Measurements from ENCODE around the gene SLC6A2.
"Not testable (repeated sequence)": the region's sequence is repeated elsewhere in the genome, so short reads cannot be mapped to it uniquely, and the experiment has no call there.

The SLC6A2 gene

GRCh38 chr16:55655897-55656681, at the start of gene SLC6A2:
Gene SLC6A2 (plus strand): TSS chr16:55655988. CDS start chr16:55656695, 707 bp downstream.
- DNase-seq: no peak

DNA sequence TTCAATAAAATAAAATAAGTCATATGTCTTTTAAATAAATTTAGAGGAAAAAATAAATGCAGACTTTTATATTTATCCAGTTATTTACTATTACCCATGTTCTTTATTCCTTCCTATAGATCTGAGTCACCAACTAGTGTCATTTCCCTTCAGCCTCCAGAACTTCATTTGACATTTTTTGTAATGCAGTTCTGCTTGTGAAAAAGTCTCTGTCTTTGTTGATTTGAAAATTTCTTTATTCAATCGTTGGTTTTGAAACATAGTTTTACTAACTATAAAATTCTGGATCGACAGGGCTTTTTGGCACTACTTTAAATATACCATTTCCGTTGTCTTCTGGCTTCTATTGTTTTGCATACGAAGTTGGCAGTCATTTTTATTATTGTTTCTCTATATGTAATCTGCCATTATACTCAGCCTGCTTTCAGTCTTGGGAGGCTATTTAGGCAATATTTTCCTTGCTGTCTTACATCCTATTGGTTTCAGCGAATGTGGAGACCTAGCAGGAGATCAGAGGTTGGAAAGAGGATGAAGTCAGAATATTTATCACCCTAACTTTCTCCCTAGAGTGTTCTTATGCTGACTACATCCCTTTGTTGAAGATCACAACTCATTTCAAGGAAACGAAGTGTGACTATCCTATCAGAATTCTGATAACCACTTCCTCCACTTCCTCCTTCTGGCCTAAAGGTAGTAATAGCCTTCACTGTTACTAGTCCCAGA, 42.0 kb upstream of the SLC6A2 start:
- DNase-seq: no peak

DNA sequence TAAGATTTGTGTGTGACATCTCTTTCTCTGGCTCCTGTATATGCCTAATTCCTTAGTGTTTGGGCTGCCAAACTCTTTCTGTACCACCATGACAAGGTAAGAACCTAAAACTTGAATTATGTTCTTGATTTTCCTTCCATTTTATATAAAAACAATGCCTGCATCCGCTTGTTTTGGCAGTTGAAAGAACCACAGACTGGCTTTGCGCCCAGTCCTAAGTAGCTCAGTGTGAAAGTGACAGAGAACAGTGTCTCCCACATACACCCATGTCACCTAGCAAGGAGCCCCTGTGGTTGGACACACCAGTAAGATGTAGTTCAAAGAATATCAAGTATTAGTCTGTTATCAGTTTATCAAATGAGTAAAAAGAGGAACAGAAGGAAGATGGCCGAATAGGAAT, 40.7 kb upstream of the SLC6A2 start:
- DNase-seq: no peak

- DNase-seq: not testable (repeated sequence)
Measured at GRCh38 chr16:55615670-55616069, 40.1 kb upstream of the SLC6A2 start.

- DNase-seq: no peak
Measured at GRCh38 chr16:55621771-55622170, 34.0 kb upstream of the SLC6A2 start.

DNA sequence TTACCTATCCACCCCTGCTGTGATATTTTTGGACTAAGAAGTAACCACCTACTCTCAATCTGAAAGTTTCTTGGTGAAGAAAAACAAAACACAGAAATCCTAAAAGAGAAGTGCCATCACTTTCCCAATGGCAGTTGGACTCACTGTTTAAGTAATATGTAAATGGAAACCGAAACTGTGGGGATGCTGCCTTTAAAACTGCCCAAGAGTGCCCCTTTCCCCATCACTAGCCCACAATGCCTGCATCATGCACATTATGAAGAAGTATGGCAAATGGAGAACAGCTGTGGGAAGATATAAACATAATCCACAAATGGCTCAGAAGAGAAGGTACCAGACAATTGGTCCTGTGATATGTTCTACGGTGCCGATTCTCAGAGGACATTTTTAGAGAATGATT, 33.5 kb upstream of the SLC6A2 start:
- DNase-seq: peak; percentile 79

DNA sequence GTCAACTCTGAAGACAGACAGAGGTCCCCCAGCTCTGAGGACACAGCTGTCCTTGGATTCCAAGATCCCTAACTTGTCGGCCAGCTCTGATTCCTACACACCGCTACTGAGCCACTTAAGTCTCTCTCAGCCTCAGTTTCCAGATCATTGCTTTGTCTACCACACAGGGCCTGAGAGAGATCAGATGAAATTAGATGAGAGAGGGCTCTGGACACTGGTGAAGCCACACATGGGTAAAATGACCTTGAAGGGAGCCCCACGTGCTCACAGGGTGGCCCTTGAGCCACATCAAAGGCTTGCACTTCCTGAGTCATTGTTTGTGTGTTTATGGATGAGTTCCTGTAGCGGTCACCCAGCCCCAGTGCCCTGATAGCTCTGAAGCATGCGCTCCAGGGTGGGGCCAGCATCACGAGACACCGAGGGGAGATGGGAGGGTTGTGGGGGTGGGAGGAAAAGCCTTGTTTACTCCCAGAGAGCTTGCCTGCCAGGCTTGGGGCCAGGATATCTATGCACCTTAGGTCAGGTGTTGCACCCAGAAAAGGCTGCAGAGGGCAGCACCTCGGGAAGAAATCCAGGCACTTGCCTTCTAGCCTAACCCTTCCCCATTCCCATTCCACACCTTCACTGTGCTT, 32.7 kb upstream of the SLC6A2 start:
- no peak for DNase-seq

GRCh38 chr16:55623640-55624039, 32.1 kb upstream of the SLC6A2 start:
- no peak for DNase-seq

DNA sequence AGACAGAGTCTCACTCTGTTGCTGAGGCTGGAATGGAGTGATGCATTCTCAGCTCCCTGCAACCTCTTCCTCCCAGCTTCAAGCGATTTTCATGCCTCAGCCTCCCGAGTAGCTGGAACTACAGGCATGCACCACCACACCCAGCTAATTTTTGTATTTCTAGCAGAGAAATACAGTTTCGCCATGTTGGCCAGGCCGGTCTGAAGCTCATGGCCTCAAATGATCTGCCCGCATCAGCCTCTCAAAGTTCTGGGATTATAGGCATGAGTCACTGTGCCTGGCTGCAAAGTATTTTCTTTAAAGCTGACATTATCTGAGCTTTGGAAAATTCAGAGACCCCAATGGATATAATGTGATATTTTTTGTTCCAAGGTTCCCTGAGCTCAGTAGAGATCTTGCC, 31.1 kb upstream of the SLC6A2 start:
- DNase-seq: no peak

DNA sequence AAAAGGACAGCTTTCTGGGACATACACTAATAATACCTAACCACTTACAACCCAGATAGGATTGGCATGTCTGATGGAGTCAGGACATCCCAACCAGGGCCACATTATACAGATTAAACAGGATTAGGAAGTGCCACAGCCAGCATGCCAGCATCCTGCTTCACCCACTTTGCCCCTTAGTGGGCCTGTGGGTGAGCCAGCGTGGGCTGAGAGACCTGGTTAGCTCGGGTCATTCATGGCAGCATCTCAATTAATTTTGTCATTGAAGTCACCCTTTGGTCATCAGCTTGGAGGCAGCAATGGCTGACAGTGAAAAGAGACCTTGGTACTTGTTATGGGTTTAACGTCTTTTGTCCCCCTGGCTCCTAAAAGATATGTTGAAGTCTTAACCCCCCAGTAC, 29.9 kb upstream of the SLC6A2 start:
- DNase-seq: no peak

DNA sequence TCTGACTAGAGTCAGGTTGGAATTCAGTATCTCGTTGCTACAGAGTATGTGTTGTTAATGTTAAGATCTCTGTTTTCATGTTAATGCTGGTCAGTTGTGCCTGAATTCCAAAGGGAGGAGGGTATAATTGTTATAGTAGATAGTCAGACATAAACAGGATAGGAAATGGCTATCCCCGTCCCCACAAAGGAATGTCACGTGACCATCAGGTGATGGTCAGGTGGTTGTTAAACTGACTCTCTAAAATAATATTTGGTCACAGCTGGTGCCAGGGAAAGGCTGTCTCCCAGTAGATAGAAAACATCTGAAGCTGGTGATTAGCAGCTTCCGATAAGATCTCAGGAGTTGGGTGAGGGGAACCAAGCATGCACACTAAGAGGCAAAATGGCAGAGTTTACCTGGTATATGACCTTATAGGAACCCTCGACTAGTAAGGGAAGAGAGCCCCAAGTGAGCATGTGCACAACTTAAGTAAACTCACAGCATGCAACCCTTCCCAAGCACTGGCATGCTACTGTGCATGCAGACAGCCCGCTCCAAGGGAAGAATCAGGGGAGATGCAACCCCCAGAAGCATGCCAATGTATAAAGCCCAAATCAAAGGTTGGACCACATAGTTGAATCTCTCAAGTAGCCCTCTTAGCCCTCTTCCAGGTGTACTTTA, 27.4 kb upstream of the SLC6A2 start:
- no peak for DNase-seq

- no peak for DNase-seq
Measured at GRCh38 chr16:55630774-55631173, 25.0 kb upstream of the SLC6A2 start.

DNA sequence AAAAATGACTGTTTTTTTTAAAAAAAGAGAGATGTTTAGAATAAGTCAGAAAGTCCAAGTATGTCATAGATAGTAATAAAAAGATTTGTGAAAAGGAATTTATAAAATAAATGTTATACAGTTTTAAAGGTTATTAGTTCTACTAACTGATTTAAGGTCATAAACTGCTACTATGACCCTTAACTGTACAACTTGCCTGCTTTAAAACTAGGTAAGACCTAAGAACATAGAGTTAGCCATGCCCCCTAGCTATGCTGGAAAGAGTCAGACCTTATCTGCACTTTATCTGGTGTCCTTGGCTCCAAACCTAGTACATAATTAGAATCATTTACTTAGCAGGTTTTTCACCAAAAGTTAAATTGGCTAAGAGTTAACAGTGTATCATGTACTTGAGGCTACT, 23.5 kb upstream of the SLC6A2 start:
- DNase-seq: no peak

DNA sequence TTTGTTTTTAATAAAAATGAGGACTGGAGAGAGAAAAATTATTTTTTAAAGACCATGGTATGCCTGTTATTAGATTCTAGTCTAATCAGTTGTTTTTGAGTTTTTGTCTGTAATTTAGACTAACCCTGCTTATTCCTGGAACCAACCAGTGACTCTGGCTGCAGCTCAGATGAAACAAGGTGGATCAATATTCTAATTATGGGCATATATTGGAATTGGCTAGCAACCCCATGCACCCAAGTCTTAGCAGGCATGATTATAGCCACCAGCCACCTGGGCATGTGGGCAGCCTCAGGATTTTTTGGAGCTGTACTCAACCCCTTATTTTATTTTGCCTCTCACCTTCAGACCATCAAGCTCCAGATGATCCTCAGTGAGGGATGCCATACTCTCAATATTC, 21.6 kb upstream of the SLC6A2 start:
- DNase-seq: no peak

DNA sequence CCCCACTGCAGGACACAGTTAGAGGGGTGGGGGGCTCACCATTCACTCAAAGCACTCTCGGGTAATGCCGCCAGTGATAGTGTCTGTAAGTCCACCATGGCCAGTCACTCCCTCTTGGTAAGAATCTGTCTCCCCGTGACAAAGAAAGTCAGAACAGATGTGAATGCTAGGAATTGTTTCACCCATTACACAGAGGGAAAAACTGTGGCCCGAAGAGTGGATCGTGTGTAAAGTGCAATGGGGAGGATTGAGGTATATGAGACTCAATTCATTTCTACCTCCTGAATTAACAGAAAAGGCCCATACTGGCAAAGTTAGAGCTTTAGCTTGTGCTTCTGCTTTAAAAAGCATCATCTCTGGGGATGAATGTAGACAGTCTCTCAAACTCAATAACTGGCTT, 17.5 kb upstream of the SLC6A2 start:
- no peak for DNase-seq

- DNase-seq: no peak
Measured at GRCh38 chr16:55640701-55641327, 15.0 kb upstream of the SLC6A2 start.

- DNase-seq: no peak
Measured at GRCh38 chr16:55641430-55642056, 14.2 kb upstream of the SLC6A2 start.

GRCh38 chr16:55642611-55643010, 13.2 kb upstream of the SLC6A2 start:
- DNase-seq: no peak

DNA sequence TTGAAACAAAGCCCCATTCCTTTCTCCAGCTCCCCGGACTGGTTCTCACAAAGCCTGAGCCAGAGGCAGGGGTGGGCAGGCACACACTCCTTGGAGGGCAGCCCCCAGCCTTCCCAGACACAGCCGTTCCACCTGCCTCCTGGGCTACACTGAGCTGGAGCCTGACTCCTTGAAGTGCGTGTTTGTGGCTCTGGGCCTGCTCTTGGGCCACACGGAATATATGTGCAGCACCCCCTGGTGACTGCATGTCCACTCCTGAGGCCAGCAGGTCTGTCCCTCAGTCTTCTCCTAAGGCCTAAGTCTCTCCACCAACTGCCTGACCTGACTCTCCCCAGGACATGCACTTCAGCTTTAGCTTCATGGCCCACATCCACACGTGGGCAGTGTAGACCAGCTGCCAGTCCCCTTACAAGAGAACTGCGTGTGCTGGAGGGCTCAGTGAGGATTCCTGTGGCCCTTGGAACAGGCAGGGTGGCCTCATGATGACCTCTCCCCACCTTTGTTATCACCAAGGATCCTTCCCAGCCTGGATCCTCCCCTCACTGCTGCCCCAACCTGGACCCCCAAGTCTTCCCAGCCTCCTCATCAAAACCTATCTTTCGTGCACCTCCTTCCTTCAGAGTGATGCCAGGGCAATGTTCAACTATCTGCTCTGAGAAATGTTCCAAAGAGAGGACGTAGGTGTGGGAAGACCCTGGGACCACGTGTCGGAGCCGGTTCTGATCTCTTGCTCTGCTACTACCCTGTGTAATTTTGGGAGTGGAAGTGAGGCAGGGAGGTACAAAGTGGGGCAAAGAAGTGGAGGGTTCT, 12.4 kb upstream of the SLC6A2 start:
- peak; percentile 19 for DNase-seq

DNA sequence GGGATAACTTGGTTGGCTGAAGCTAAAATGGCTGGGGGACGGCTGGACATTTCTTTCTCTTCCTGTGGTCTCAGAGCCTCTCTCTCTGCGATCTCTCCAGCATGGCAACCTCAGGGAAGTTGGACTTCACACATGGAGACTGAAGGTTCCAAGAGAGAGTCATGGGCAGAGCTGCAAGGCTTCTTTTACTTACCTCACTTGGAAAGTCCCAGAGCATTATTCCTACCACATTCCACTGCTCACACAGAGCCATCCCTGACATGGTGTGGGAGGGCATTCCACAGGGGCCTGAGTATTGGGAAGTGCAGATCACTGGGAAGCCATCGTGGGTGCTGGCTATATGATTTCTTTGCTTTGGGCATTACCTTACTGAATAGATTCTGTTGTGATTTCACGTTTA, 9.8 kb upstream of the SLC6A2 start:
- no peak for DNase-seq

GRCh38 chr16:55647343-55647742, 8.4 kb upstream of the SLC6A2 start:
- no peak for DNase-seq

DNA sequence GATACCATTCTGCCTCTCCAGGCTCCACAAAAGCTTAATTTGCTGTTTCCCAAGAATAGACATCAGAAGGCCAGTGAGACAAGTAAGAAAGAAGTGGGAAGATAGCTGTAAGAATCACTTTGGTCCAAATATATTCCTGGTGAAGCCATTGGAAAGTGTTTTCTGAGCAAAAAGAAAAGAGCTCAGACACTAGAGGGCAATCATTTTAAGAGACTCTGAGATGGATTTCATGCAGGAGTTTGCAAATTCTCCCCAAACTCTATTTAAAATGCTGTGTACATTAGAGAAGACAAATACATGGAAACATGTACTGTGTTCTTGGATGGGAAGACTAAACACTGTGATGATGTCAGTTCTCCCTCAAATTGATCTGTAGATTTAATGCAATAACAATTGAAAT, 8.0 kb upstream of the SLC6A2 start:
- no peak for DNase-seq
